NCI-H748 (cell line): ENCODE measurements around the gene POLN.
"Not testable (repeated sequence)": the region's sequence is repeated elsewhere in the genome, so short reads cannot be mapped to it uniquely, and the experiment has no call there.

Source experiments
- DNase-seq: peaks from one replicate; lab custom pipeline; 2025; ENCODE audit not compliant: unreplicated experiment; lab: John Stamatoyannopoulos, UW

POLN gene

GRCh38 chr4:2220016-2220630, 21.8 kb downstream of the POLN start:
- peak; percentile 40 for DNase-seq

GRCh38 chr4:2219233-2219760, 22.6 kb downstream of the POLN start:
- DNase-seq = no peak

GRCh38 chr4:2218436-2218835, 23.5 kb downstream of the POLN start:
- DNase-seq = no peak

GRCh38 chr4:2217726-2218125, 24.2 kb downstream of the POLN start:
- DNase-seq = no peak

- no peak for DNase-seq
Observed at GRCh38 chr4:2212831-2213230, 29.1 kb downstream of the POLN start.

- DNase-seq = not testable (repeated sequence)
Observed at GRCh38 chr4:2202789-2203188, 39.1 kb downstream of the POLN start.

- no peak for DNase-seq
Observed at GRCh38 chr4:2194496-2194895, 47.4 kb downstream of the POLN start.

GRCh38 chr4:2193326-2193725, 48.6 kb downstream of the POLN start:
- DNase-seq = no peak

- DNase-seq = no peak
Observed at GRCh38 chr4:2186865-2187172, 55.1 kb downstream of the POLN start.

- DNase-seq = peak; percentile 51
Observed at GRCh38 chr4:2186133-2186864, 55.6 kb downstream of the POLN start.

GRCh38 chr4:2183394-2183793, 58.5 kb downstream of the POLN start:
- DNase-seq = no peak

- no peak for DNase-seq
Observed at GRCh38 chr4:2182994-2183393, 58.9 kb downstream of the POLN start.

- DNase-seq = no peak
Observed at GRCh38 chr4:2180410-2180809, 61.5 kb downstream of the POLN start.

GRCh38 chr4:2179717-2180116, 62.2 kb downstream of the POLN start:
- DNase-seq = no peak

GRCh38 chr4:2178986-2179385, 62.9 kb downstream of the POLN start:
- no peak for DNase-seq

- DNase-seq = no peak
Observed at GRCh38 chr4:2177443-2178093, 64.4 kb downstream of the POLN start.

- DNase-seq = no peak
Observed at GRCh38 chr4:2175990-2176698, 65.8 kb downstream of the POLN start.

- no peak for DNase-seq
Observed at GRCh38 chr4:2174061-2174460, 67.9 kb downstream of the POLN start.

- DNase-seq = no peak
Observed at GRCh38 chr4:2172627-2173231, 69.2 kb downstream of the POLN start.

- DNase-seq = no peak
Observed at GRCh38 chr4:2172161-2172560, 69.8 kb downstream of the POLN start.
